HG02943 (cell line): ENCODE data around the gene NEO1.

Source experiments
- ATAC-seq: cut with Tn5 transposase; IDR thresholded peaks from one replicate; pipeline ENCODE4 v1.9.1; 2021; ENCODE audit warnings: mild to moderate bottlenecking, low read depth, moderate library complexity; ENCODE audit not compliant: unreplicated experiment

The NEO1 gene

GRCh38 chr15:73246439-73246838 lies 194.2 kb downstream of the NEO1 start:
- no peak for ATAC-seq

GRCh38 chr15:73246898-73247297 lies 194.6 kb downstream of the NEO1 start:
- ATAC-seq = no peak

- ATAC-seq = no peak
Observed at GRCh38 chr15:73247331-73247730, 195.1 kb downstream of the NEO1 start.

GRCh38 chr15:73249499-73249898 lies 197.2 kb downstream of the NEO1 start:
- ATAC-seq = no peak

GRCh38 chr15:73254598-73254997 lies 202.3 kb downstream of the NEO1 start:
- no peak for ATAC-seq

- no peak for ATAC-seq
Observed at GRCh38 chr15:73258271-73259108, 206.2 kb downstream of the NEO1 start.

- no peak for ATAC-seq
Observed at GRCh38 chr15:73264881-73265280, 212.6 kb downstream of the NEO1 start.

GRCh38 chr15:73265536-73266153 lies 213.4 kb downstream of the NEO1 start:
- no peak for ATAC-seq

GRCh38 chr15:73268457-73268856 lies 216.2 kb downstream of the NEO1 start:
- no peak for ATAC-seq

GRCh38 chr15:73270366-73271097 lies 218.3 kb downstream of the NEO1 start:
- ATAC-seq = no peak

GRCh38 chr15:73273181-73274002 lies 221.1 kb downstream of the NEO1 start:
- ATAC-seq = no peak

GRCh38 chr15:73275862-73276261 lies 223.6 kb downstream of the NEO1 start:
- no peak for ATAC-seq

- ATAC-seq = no peak
Observed at GRCh38 chr15:73282567-73283365, 230.5 kb downstream of the NEO1 start.

- no peak for ATAC-seq
Observed at GRCh38 chr15:73283366-73283962, 231.2 kb downstream of the NEO1 start.

- no peak for ATAC-seq
Observed at GRCh38 chr15:73284090-73284716, 231.9 kb downstream of the NEO1 start.

- ATAC-seq = no peak
Observed at GRCh38 chr15:73286311-73286710, 234.0 kb downstream of the NEO1 start.

GRCh38 chr15:73287019-73287418 lies 234.8 kb downstream of the NEO1 start:
- ATAC-seq = no peak

GRCh38 chr15:73291441-73291840 lies 239.2 kb downstream of the NEO1 start:
- ATAC-seq = no peak

GRCh38 chr15:73293773-73294172 lies 241.5 kb downstream of the NEO1 start:
- ATAC-seq = no peak
